H1 (cell line): ENCODE results near the gene TSR1. TPM values are rescaled to one million over a fixed set of nuclear protein-coding genes. Genes with fewer than 3 reads are reported as not detected.

Source experiments
- CTCF ChIA-PET: fragments of 300-600 bp; sonication (Branson Sonifier 250); formaldehyde crosslinking; loops from one replicate; lab custom pipeline; 2021; ENCODE audit not compliant: partially characterized antibody; lab: Charles Lee
- POLR2A ChIA-PET: fragments of 300-600 bp; sonication (Branson Sonifier 250); formaldehyde crosslinking; loops from one replicate; lab custom pipeline; 2021; ENCODE audit warnings: inconsistent platforms; ENCODE audit not compliant: partially characterized antibody; lab: Charles Lee
- DNase-seq, 2 experiments: peaks; one replicate each; pipeline versions ENCODE4 v3.0.0 to v3.0.0-alpha.2; 2010 to 2022; ENCODE audit warnings: low spot score in 2 of 2, low read depth in 1 of 2, mixed read lengths in 1 of 2
- FAIRE-seq: peaks from 2 replicates; lab custom pipeline; 2011; peaks lifted over from hg19 to GRCh38; lab: Jason Lieb, UNC
- H2AFZ ChIP-seq: 2 replicates; pipeline ENCODE4 v1.8.1; 2012; ENCODE audit warnings: low read length, inconsistent platforms
- H2AK5ac ChIP-seq: 2 replicates; pipeline ENCODE4 v1.6.1; 2013; ENCODE audit warnings: low read depth, low read length
- H2BK120ac ChIP-seq: replicated peaks from 2 replicates; pipeline ENCODE3; 2013; ENCODE audit warnings: low read depth, low read length, inconsistent platforms
- H2BK12ac ChIP-seq: 2 replicates; pipeline ENCODE4 v1.6.1; 2013; ENCODE audit warnings: low read depth, low read length
- H2BK15ac ChIP-seq: 2 replicates; pipeline ENCODE4 v1.6.1; 2013; ENCODE audit warnings: low read length
- H2BK20ac ChIP-seq: 2 replicates; pipeline ENCODE4 v1.6.1; 2013; ENCODE audit warnings: low read length
- H2BK5ac ChIP-seq: 2 replicates; pipeline ENCODE4 v1.6.1; 2013; ENCODE audit warnings: low read depth, low read length
- H3K14ac ChIP-seq: 2 replicates; pipeline ENCODE4 v1.6.1; 2013; ENCODE audit warnings: inconsistent platforms; ENCODE audit not compliant: insufficient read length
- H3K18ac ChIP-seq: 2 replicates; pipeline ENCODE4 v1.6.1; 2013; ENCODE audit warnings: low read length; ENCODE audit errors: extremely low read depth
- H3K23ac ChIP-seq: 2 replicates; pipeline ENCODE4 v1.6.1; 2013; ENCODE audit warnings: inconsistent platforms; ENCODE audit not compliant: insufficient read length
- H3K23me2 ChIP-seq: 2 replicates; pipeline ENCODE4 v1.6.1; 2013; ENCODE audit warnings: low read depth, low read length
- H3K27ac ChIP-seq: 2 replicates; pipeline ENCODE4 v1.6.1; 2011; ENCODE audit warnings: low read depth, low read length, inconsistent platforms
- H3K27me3 ChIP-seq, 4 experiments: replicated peaks in 1 of 4; 1 replicate in 1 of 4; 2 replicates in 3 of 4; pipeline versions ENCODE4 v1.6.1 to v1.8.1; 2011 to 2013; ENCODE audit warnings: low read length in 3 of 4, mild to moderate bottlenecking in 3 of 4, inconsistent platforms in 2 of 4, mixed read lengths in 2 of 4, moderate library complexity in 1 of 4; ENCODE audit not compliant: control insufficient read depth in 3 of 4, insufficient read depth in 3 of 4; ENCODE audit errors: extremely low read depth in 1 of 4
- H3K36me3 ChIP-seq, 4 experiments: 2 replicates each; pipeline versions ENCODE4 v1.6.1 to v1.8.1; 2011 to 2013; ENCODE audit warnings: mild to moderate bottlenecking in 4 of 4, low read length in 3 of 4, moderate library complexity in 2 of 4, control low read depth in 1 of 4, inconsistent platforms in 1 of 4; ENCODE audit not compliant: insufficient read depth in 4 of 4, control insufficient read depth in 2 of 4
- H3K4ac ChIP-seq: replicated peaks from 2 replicates; pipeline ENCODE3; 2013; ENCODE audit warnings: low read length, low read depth, mixed read lengths, inconsistent platforms; ENCODE audit not compliant: insufficient read length
- H3K4me1 ChIP-seq, 4 experiments: replicated peaks in 1 of 4; 1 replicate in 1 of 4; 2 replicates in 3 of 4; pipeline versions ENCODE4 v1.6.1 to v1.8.1; 2011 to 2013; ENCODE audit warnings: low read length in 3 of 4, inconsistent platforms in 2 of 4, mixed read lengths in 1 of 4; ENCODE audit not compliant: insufficient read depth in 4 of 4, control insufficient read depth in 3 of 4
- H3K4me2 ChIP-seq, 2 experiments: 2 replicates each; pipeline versions ENCODE4 v1.6.1 to v1.8.1; 2011 to 2013; ENCODE audit warnings: low read depth in 2 of 2, low read length in 2 of 2, control low read depth in 1 of 2, inconsistent platforms in 1 of 2, mild to moderate bottlenecking in 1 of 2; ENCODE audit not compliant: insufficient read depth in 1 of 2
- H3K4me3 ChIP-seq, 4 experiments: fragments of 200-600, 300-600 bp in 1 of 4; sonication (generic), shearing (Covaris generic), sonication (Bioruptor Twin) in 1 of 4; 2 replicates each; pipeline versions ENCODE4 v1.5.1 to v1.8.1; 2011 to 2016; ENCODE audit warnings: low read length in 4 of 4, low read depth in 3 of 4, control low read depth in 2 of 4, inconsistent platforms in 2 of 4, mild to moderate bottlenecking in 2 of 4, mixed read lengths in 1 of 4, moderate library complexity in 1 of 4; ENCODE audit not compliant: insufficient read depth in 2 of 4; ENCODE audit errors: extremely low read depth in 1 of 4
- H3K56ac ChIP-seq: replicated peaks from 2 replicates; pipeline ENCODE3; 2013; ENCODE audit warnings: low read depth, mild to moderate bottlenecking, mixed read lengths, low read length, inconsistent platforms; ENCODE audit not compliant: insufficient read length
- H3K79me1 ChIP-seq: 2 replicates; pipeline ENCODE4 v1.6.1; 2013; ENCODE audit warnings: low read depth, low read length, control low read depth
- H3K79me2 ChIP-seq, 2 experiments: 2 replicates each; pipeline versions ENCODE4 v1.6.1 to v1.8.1; 2012 to 2013; ENCODE audit warnings: low read length in 2 of 2, mild to moderate bottlenecking in 2 of 2, inconsistent platforms in 1 of 2; ENCODE audit not compliant: insufficient read depth in 2 of 2, control insufficient read depth in 1 of 2
- H3K9ac ChIP-seq, 4 experiments: replicated peaks in 1 of 4; 1 replicate in 1 of 4; 2 replicates in 3 of 4; pipeline versions ENCODE4 v1.6.1 to v1.8.1; 2011 to 2013; ENCODE audit warnings: low read depth in 3 of 4, low read length in 3 of 4, control low read depth in 2 of 4, mild to moderate bottlenecking in 2 of 4, moderate library complexity in 2 of 4, inconsistent platforms in 1 of 4; ENCODE audit errors: extremely low read depth in 1 of 4
- H3K9me3 ChIP-seq, 2 experiments: 2 replicates each; pipeline versions ENCODE4 v1.6.1 to v1.8.1; 2012 to 2013; ENCODE audit warnings: mild to moderate bottlenecking in 2 of 2, moderate library complexity in 2 of 2, control low read depth in 1 of 2, inconsistent platforms in 1 of 2, low read depth in 1 of 2, low read length in 1 of 2, mixed read lengths in 1 of 2; ENCODE audit not compliant: insufficient read depth in 2 of 2
- H4K20me1 ChIP-seq, 2 experiments: replicated peaks in 1 of 2; 2 replicates each; pipeline versions ENCODE3 to v1.8.1; 2011 to 2013; ENCODE audit warnings: inconsistent platforms in 2 of 2, low read length in 2 of 2, mild to moderate bottlenecking in 1 of 2; ENCODE audit not compliant: insufficient read depth in 2 of 2, control insufficient read depth in 1 of 2
- H4K5ac ChIP-seq: 2 replicates; pipeline ENCODE4 v1.6.1; 2013; ENCODE audit warnings: low read length, low read depth, mixed read lengths, inconsistent platforms; ENCODE audit not compliant: insufficient read length
- H4K8ac ChIP-seq: 2 replicates; pipeline ENCODE4 v1.8.0; 2013; ENCODE audit warnings: mild to moderate bottlenecking, moderate library complexity, low read length, inconsistent platforms; ENCODE audit not compliant: insufficient read depth; ENCODE audit errors: extremely low read depth
- H4K91ac ChIP-seq: replicated peaks from 2 replicates; pipeline ENCODE3; 2013; ENCODE audit warnings: low read length, mixed read lengths, inconsistent platforms; ENCODE audit not compliant: insufficient read length
- BRCA1 ChIP-seq: IDR thresholded peaks from 2 replicates; pipeline ENCODE4 v1.6.1; 2012; ENCODE audit warnings: low read depth, low read length, improper control_type of control experiment
- CTCF ChIP-seq, 3 experiments: IDR thresholded peaks; 1 replicate in 2 of 3; 2 replicates in 1 of 3; pipeline versions ENCODE4 v1.5.1 to v1.6.1; 2011; ENCODE audit warnings: low read length in 3 of 3, mild to moderate bottlenecking in 3 of 3, inconsistent platforms in 2 of 3, low read depth in 1 of 3, moderate library complexity in 1 of 3; ENCODE audit not compliant: insufficient read depth in 1 of 3; ENCODE audit errors: control extremely low read depth in 1 of 3
- EZH2 ChIP-seq: fragments of 200-600 bp; sonication (generic); IDR thresholded peaks from 2 replicates; pipeline ENCODE4 v1.7.1; 2012; ENCODE audit warnings: low read depth, mild to moderate bottlenecking, moderate library complexity, low read length, inconsistent platforms; ENCODE audit not compliant: severe bottlenecking
- FOSL1 ChIP-seq: IDR thresholded peaks from 2 replicates; pipeline ENCODE4 v1.6.1; 2011; ENCODE audit warnings: mild to moderate bottlenecking, low read depth, low read length, moderate library complexity; ENCODE audit not compliant: insufficient read depth
- GTF2F1 ChIP-seq: IDR thresholded peaks from 2 replicates; pipeline ENCODE4 v1.6.1; 2012; ENCODE audit warnings: low read depth, low read length, improper control_type of control experiment, borderline replicate concordance
- JUN ChIP-seq: IDR thresholded peaks from 2 replicates; pipeline ENCODE4 v1.6.1; 2011; ENCODE audit warnings: low read depth, mild to moderate bottlenecking, improper control_type of control experiment, low read length
- PHF8 ChIP-seq: fragments of 200-600 bp; sonication (generic); conservative IDR thresholded peaks from 2 replicates; pipeline ENCODE4 v1.7.1; 2012; ENCODE audit warnings: low read depth, mild to moderate bottlenecking, inconsistent platforms, low read length, moderate library complexity
- RNF2 ChIP-seq: fragments of 200-900, 300-1000 bp; sonication (generic); IDR thresholded peaks from 2 replicates; pipeline ENCODE4 v1.7.1; 2016; ENCODE audit warnings: borderline replicate concordance, low read depth, mild to moderate bottlenecking, antibody characterized with exemption, low read length; ENCODE audit not compliant: poor library complexity, severe bottlenecking; ENCODE audit errors: missing control alignments
- SIRT6 ChIP-seq: IDR thresholded peaks from one replicate; pipeline ENCODE4 v1.7.1; 2012; ENCODE audit warnings: low read length, inconsistent platforms
- SUZ12 ChIP-seq: fragments of 200-600 bp; sonication (generic); IDR thresholded peaks from 2 replicates; pipeline ENCODE4 v1.6.1; 2012; ENCODE audit warnings: mild to moderate bottlenecking, inconsistent platforms, low read length, moderate library complexity, mixed read lengths
- TCF12 ChIP-seq: IDR thresholded peaks from 2 replicates; pipeline ENCODE4 v1.6.1; 2011; ENCODE audit warnings: low read depth, mild to moderate bottlenecking, low read length
- WGBS, 2 experiments: shearing (Covaris generic) in 1 of 2; methylation state at CpG; one replicate each; pipeline versions ENCODE4 v1.1.6 to v1.1.7; 2013 to 2015; ENCODE audit warnings: low lambda C conversion rate in 2 of 2, mixed read lengths in 2 of 2, inconsistent platforms in 1 of 2, low coverage in 1 of 2, missing lambda C conversion rate in 1 of 2; ENCODE audit not compliant: insufficient replicate concordance in 2 of 2, insufficient coverage in 1 of 2, insufficient read length in 1 of 2; ENCODE audit errors: extremely low coverage in 1 of 2, missing lambda C conversion rate in 1 of 2; 5-methylcytosine and 5-hydroxymethylcytosine counted together
- polyA plus RNA-seq, 7 experiments: library from polyadenylated mRNA; depleted of rRNA in 3 of 7; stranded (reverse) in 5 of 7; unstranded in 2 of 7; fragments of >200 nt in 5 of 7; fragments of 200-250 nt in 2 of 7; gene quantifications; 1 replicate in 5 of 7; 2 replicates in 1 of 7; 4 replicates in 1 of 7; pipeline versions ENCODE4 v1.2.1 to v1.2.3, GENCODE V29; 2011 to 2013; ENCODE audit warnings: missing spikeins in 2 of 7, mixed read lengths in 2 of 7
- total RNA-seq: library from RNA; stranded (reverse); fragmentation: NEBNext Ultra II Directional; extraction: Animal tissue kit (Norgen Biotek cat#: 25700); gene quantifications from 2 replicates; pipeline ENCODE4 v1.2.1, GENCODE V29; 2021

The TSR1 gene
- total and polyA plus RNA-seq, 2 of the 8 experiments (the other 6 are each of a cell fraction or from before 2014, with no cell fraction given), result 14.5 to 69.7 TPM

DNA sequence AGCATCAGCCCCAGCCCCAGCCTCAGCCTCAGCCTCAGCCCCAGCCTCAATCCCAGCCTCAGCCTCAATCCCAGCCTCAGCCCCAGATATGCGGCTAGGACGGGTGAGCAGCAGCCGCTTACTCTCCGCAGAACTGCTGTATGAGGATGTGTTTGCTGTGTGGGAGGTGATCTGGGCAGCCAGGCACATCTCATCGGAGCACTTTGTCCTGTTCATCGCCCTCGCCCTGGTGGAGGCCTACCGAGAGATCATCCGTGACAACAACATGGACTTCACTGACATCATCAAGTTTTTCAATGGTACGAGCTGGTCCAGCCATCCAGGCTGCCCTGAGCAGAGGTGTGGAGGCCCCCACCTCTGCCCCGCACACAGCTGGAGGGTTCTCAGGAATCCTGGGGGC lies 42.6 kb upstream of the TSR1 start:
- Histone ChIP-seq H3K4me2 (no peak overlapping the region), H3K18ac (no peak overlapping the region), H3K79me1 (no peaks in the 10 kb centered on the region; the same call in 1 of the 2 replicates), H3K36me3 (peaks cover 0 to 8% (median 5%) of the 10 kb centered on the region in 4 experiments; a peak in 5 of 8 replicates), H4K8ac (peak overlapping the region; percentile 32), H3K23me2 (no peaks in the 10 kb centered on the region), H2BK12ac (no peak overlapping the region), H2AK5ac (no peak overlapping the region), H4K91ac (no peak overlapping the region), H2BK5ac (no peak overlapping the region), H4K20me1 (peaks cover 2% of the 10 kb centered on the region in 2 experiments), H2AFZ (no peak overlapping the region), H2BK20ac (no peak overlapping the region), H3K4me3 (no peak overlapping the region), H4K5ac (no peak overlapping the region), H3K23ac (no peak overlapping the region), H3K4ac (no peak overlapping the region), H2BK15ac (no peak overlapping the region), H3K14ac (no peak overlapping the region), H3K79me2 (no peaks in the 10 kb centered on the region), H3K4me1 (no peaks in the 10 kb centered on the region; a peak in 1 of 7 replicates), H3K9ac (no peak overlapping the region), H3K27me3 (no peaks in the 10 kb centered on the region), H2BK120ac (no peak overlapping the region), H3K56ac (no peak overlapping the region), H3K27ac (no peak overlapping the region), H3K9me3 (no peaks in the 10 kb centered on the region)
- no peak for FAIRE-seq
- CTCF ChIA-PET, result interaction anchor here (1.0 to 11.8 kb wide), 8 partner anchors 8 to 40 kb away, joined by 3 to 216 read pairs (median 6); partner anchors contain the start of gene MNT
- POLR2A ChIA-PET, result interaction anchor here (0.9 to 15.4 kb wide), 3 partner anchors 17 to 42 kb away, joined by 4 to 193 read pairs (median 9); partner anchors contain the start of genes MNT, SGSM2 and TSR1
- DNase-seq, result no peak
- WGBS, 2 experiments, result 91% methylated on average over 11 of the region's 11 CpGs; no CpG with 5 or more reads in 1 of the 2 experiments
- TF ChIP-seq TCF12, result no peak
- no peak for TF ChIP-seq SIRT6
- TF ChIP-seq GTF2F1, result no peak
- no peak for TF ChIP-seq FOSL1
- TF ChIP-seq BRCA1, result no peak
- TF ChIP-seq RNF2, result no peak
- no peak for TF ChIP-seq JUN
- TF ChIP-seq EZH2, result no peak
- no peak for TF ChIP-seq PHF8
- no peak for TF ChIP-seq SUZ12
- no peak for TF ChIP-seq CTCF (IDR thresholded peaks at IDR 0.05; ENCODE audit: control extremely low read depth in 1 of 3, insufficient read depth in 1 of 3, low read depth in 1 of 3, low read length in 3 of 3)
